HL-60/S4 treated with retinoic acid at 250 ng/mL for 4 days and 3 days (cell line): Measurements from ENCODE around the gene KIF1B.

Experiments used
- in situ Hi-C: fragments of 300-500 bp; cut with MboI; formaldehyde crosslinking; loops from 2 replicates; pipeline ENCODE4 v1.7.0; 2022; ENCODE audit warnings: low sequenced_read_pairs

The KIF1B gene

GRCh38 chr1:10209905-10210810, at the start of gene KIF1B:
TSS of gene KIF1B (plus strand) at chr1:10210570. CDS start at chr1:10232329, 21,759 bp downstream.
- in situ Hi-C loops, result no loop called here

GRCh38 chr1:10160907-10161490, 49.4 kb upstream of the KIF1B start:
- in situ Hi-C loops, result no loop called here

- in situ Hi-C loops, result no loop called here
These were observed 48.7 kb upstream of the KIF1B start for GRCh38 chr1:10161541-10162290.

- in situ Hi-C loops, result no loop called here
These were observed 41.4 kb upstream of the KIF1B start for GRCh38 chr1:10168912-10169514.

GRCh38 chr1:10170239-10170574, 40.2 kb upstream of the KIF1B start:
- in situ Hi-C loops, result no loop called here

- in situ Hi-C loops, result no loop called here
These were observed 39.1 kb upstream of the KIF1B start for GRCh38 chr1:10171105-10171767.

GRCh38 chr1:10171995-10172669, 38.2 kb upstream of the KIF1B start:
- in situ Hi-C loops, result no loop called here

GRCh38 chr1:10173582-10173981, 36.8 kb upstream of the KIF1B start:
- in situ Hi-C loops, result no loop called here

GRCh38 chr1:10177876-10178275, 32.5 kb upstream of the KIF1B start:
- in situ Hi-C loops, result no loop called here

- in situ Hi-C loops, result no loop called here
These were observed 31.6 kb upstream of the KIF1B start for GRCh38 chr1:10178597-10179405.

GRCh38 chr1:10179406-10180091, 30.8 kb upstream of the KIF1B start:
- in situ Hi-C loops, result no loop called here

- in situ Hi-C loops, result no loop called here
These were observed 29.2 kb upstream of the KIF1B start for GRCh38 chr1:10181154-10181553.

- in situ Hi-C loops, result no loop called here
These were observed 24.6 kb upstream of the KIF1B start for GRCh38 chr1:10185759-10186158.

GRCh38 chr1:10186331-10187025, 23.9 kb upstream of the KIF1B start:
- in situ Hi-C loops, result no loop called here

- in situ Hi-C loops, result no loop called here
These were observed 23.4 kb upstream of the KIF1B start for GRCh38 chr1:10187026-10187334.

GRCh38 chr1:10188133-10188650, 22.2 kb upstream of the KIF1B start:
- in situ Hi-C loops, result no loop called here

- in situ Hi-C loops, result no loop called here
These were observed 20.7 kb upstream of the KIF1B start for GRCh38 chr1:10189659-10190058.

GRCh38 chr1:10192263-10192662, 18.1 kb upstream of the KIF1B start:
- in situ Hi-C loops, result no loop called here
